OCI-LY3 (cell line): Measurements from ENCODE around the gene SIX1.

Source experiments
- EZH2phosphoT487 ChIP-seq: fragments of 200-600 bp; shearing (Covaris generic); IDR thresholded peaks from 2 replicates; pipeline ENCODE4 v1.6.1; 2018; ENCODE audit warnings: antibody characterized with exemption, mixed run types, low read depth
- TF ChIP-seq, protein P1 (sequence below): fragments of 200-600, 300-600 bp; sonication (generic); IDR thresholded peaks from 2 replicates; pipeline ENCODE4 v1.5.1; 2014; ENCODE audit warnings: antibody characterized with exemption, low read length, low read depth

DNA sequence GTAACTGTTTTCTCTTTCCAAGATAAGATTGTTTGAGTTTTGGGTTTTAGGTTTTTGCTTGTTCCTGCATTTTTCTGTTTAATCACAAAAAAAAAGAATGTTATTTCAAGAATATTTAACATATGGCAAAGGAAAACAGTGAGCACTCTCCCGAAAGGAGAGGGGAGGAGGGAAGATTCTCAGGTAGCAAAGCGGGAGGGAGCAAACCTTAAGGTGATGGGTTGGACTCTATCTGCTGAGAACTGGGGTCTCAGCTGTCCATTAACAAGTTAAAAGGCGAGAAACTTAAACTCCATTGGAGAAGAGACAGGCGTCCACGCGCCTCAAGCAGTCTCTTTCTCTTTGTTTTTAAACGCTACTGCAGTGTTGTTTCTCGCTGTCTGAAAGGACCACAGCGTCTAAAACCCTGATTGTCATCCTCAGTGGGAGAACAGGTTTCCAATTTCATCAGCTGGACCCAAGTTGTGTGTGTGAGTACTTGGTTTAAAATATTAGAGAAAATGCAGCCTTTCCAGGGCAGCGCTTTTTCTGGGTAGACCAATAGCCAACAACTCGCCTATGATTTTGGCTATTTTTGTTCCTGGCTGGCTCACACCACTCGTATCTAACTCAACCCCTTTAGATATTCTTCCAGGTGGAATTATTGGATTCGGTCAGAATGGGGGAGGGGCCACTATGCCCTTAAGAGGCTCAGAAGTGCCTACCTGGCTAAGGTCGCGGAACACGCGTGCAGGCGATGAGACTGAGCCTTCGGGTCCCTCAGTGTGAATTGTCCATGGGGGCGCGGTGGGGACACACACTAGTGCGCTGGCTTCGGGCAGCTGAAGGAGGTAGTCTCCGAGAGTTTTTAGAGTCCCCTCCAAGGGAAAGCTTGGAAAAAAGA lies 8.2 kb downstream of the SIX1 start:
- TF ChIP-seq EZH2phosphoT487 = no peak
- TF ChIP-seq, protein P1, sequence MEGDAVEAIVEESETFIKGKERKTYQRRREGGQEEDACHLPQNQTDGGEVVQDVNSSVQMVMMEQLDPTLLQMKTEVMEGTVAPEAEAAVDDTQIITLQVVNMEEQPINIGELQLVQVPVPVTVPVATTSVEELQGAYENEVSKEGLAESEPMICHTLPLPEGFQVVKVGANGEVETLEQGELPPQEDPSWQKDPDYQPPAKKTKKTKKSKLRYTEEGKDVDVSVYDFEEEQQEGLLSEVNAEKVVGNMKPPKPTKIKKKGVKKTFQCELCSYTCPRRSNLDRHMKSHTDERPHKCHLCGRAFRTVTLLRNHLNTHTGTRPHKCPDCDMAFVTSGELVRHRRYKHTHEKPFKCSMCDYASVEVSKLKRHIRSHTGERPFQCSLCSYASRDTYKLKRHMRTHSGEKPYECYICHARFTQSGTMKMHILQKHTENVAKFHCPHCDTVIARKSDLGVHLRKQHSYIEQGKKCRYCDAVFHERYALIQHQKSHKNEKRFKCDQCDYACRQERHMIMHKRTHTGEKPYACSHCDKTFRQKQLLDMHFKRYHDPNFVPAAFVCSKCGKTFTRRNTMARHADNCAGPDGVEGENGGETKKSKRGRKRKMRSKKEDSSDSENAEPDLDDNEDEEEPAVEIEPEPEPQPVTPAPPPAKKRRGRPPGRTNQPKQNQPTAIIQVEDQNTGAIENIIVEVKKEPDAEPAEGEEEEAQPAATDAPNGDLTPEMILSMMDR = no peak
